HepG2 (cell line): ENCODE measurements around the gene IP6K1. TPM values are rescaled to one million over a fixed set of nuclear protein-coding genes. Genes with fewer than 3 reads are reported as not detected.
A peak's percentile ranks its signal among the peaks of the same experiment; 100 is the strongest.

Experiments
- ARNT2 ChIP-seq: sonication (generic); formaldehyde crosslinking; IDR thresholded peaks from 2 replicates; pipeline ENCODE4 v1.8.0; 2022; ENCODE audit warnings: mild to moderate bottlenecking, low read depth, missing genetic modification reagents, moderate library complexity
- E2F1 ChIP-seq: sonication (generic); formaldehyde crosslinking; IDR thresholded peaks from 2 replicates; pipeline ENCODE4 v1.5.0; 2020; ENCODE audit warnings: missing genetic modification reagents
- FOXC1 ChIP-seq: sonication (generic); formaldehyde crosslinking; IDR thresholded peaks from 2 replicates; pipeline ENCODE4 v1.8.0; 2022; ENCODE audit warnings: mild to moderate bottlenecking, missing genetic modification reagents, borderline replicate concordance
- HMG20B ChIP-seq: conservative IDR thresholded peaks from 2 replicates; pipeline ENCODE4 v1.6.1; 2016; ENCODE audit warnings: missing genetic modification reagents, missing compliant biosample characterization
- HOXA9 ChIP-seq: sonication (generic); formaldehyde crosslinking; IDR thresholded peaks from 2 replicates; pipeline ENCODE4 v1.8.1; 2022; ENCODE audit warnings: missing genetic modification reagents, mild to moderate bottlenecking, moderate library complexity, borderline replicate concordance
- IRF9 ChIP-seq: sonication (generic); formaldehyde crosslinking; IDR thresholded peaks from 2 replicates; pipeline ENCODE4 v1.8.0; 2022; ENCODE audit warnings: missing genetic modification reagents, mild to moderate bottlenecking, borderline replicate concordance
- LBX2 ChIP-seq: sonication (generic); formaldehyde crosslinking; IDR thresholded peaks from 2 replicates; pipeline ENCODE4 v1.5.0; 2020; ENCODE audit warnings: missing genetic modification reagents, mild to moderate bottlenecking, borderline replicate concordance
- MNT ChIP-seq: fragments of 450-650 bp; IDR thresholded peaks from 2 replicates; pipeline ENCODE4 v1.6.1; 2016
- MTF1 ChIP-seq: sonication (generic); formaldehyde crosslinking; IDR thresholded peaks from 2 replicates; pipeline ENCODE4 v1.5.0; 2020; ENCODE audit warnings: missing genetic modification reagents
- MXI1 ChIP-seq: IDR thresholded peaks from 3 replicates; pipeline ENCODE4 v1.6.1; 2012; ENCODE audit warnings: low read depth, low read length, inconsistent platforms, borderline replicate concordance
- NKX3-1 ChIP-seq: sonication (generic); formaldehyde crosslinking; IDR thresholded peaks from 2 replicates; pipeline ENCODE4 v1.5.0; 2020; ENCODE audit warnings: missing genetic modification reagents
- NR1H2 ChIP-seq: sonication (generic); formaldehyde crosslinking; IDR thresholded peaks from 2 replicates; pipeline ENCODE4 v1.8.1; 2022; ENCODE audit warnings: low read depth, missing genetic modification reagents, borderline replicate concordance
- PAF1 ChIP-seq: IDR thresholded peaks from 2 replicates; pipeline ENCODE4 v1.6.1; 2016; ENCODE audit warnings: missing genetic modification reagents, missing compliant biosample characterization
- RAD51 ChIP-seq: fragments of 450-650 bp; IDR thresholded peaks from 2 replicates; pipeline ENCODE4 v1.6.1; 2016; ENCODE audit warnings: borderline replicate concordance
- REPIN1 ChIP-seq: sonication (generic); formaldehyde crosslinking; IDR thresholded peaks from 2 replicates; pipeline ENCODE4 v1.8.0; 2022; ENCODE audit warnings: missing genetic modification reagents, low read depth, mild to moderate bottlenecking, borderline replicate concordance
- TGIF2 ChIP-seq: IDR thresholded peaks from 2 replicates; pipeline ENCODE4 v1.6.1; 2016; ENCODE audit warnings: control low read depth, missing compliant biosample characterization
- ZNF253 ChIP-seq: sonication (generic); formaldehyde crosslinking; IDR thresholded peaks from 2 replicates; pipeline ENCODE4 v1.8.0; 2022; ENCODE audit warnings: mild to moderate bottlenecking, missing genetic modification reagents, borderline replicate concordance
- ZNF367 ChIP-seq: sonication (generic); formaldehyde crosslinking; IDR thresholded peaks from 2 replicates; pipeline ENCODE4 v1.4.0; 2020; ENCODE audit warnings: missing genetic modification reagents, borderline replicate concordance
- ZNF572 ChIP-seq: sonication (generic); formaldehyde crosslinking; IDR thresholded peaks from 2 replicates; pipeline ENCODE4 v1.5.1; 2020; ENCODE audit warnings: mild to moderate bottlenecking, missing genetic modification reagents
- ZNF629 ChIP-seq: sonication (generic); formaldehyde crosslinking; conservative IDR thresholded peaks from 2 replicates; pipeline ENCODE4 v1.5.0; 2020; ENCODE audit warnings: missing genetic modification reagents
- ZNF672 ChIP-seq: sonication (generic); formaldehyde crosslinking; IDR thresholded peaks from 2 replicates; pipeline ENCODE4 v1.8.1; 2022; ENCODE audit warnings: missing genetic modification reagents
- ZNF674 ChIP-seq: sonication (generic); formaldehyde crosslinking; IDR thresholded peaks from 2 replicates; pipeline ENCODE4 v1.5.0; 2020; ENCODE audit warnings: low read depth, mild to moderate bottlenecking, missing genetic modification reagents
- ZXDC ChIP-seq: sonication (generic); formaldehyde crosslinking; IDR thresholded peaks from 2 replicates; pipeline ENCODE4 v1.5.0; 2020; ENCODE audit warnings: mild to moderate bottlenecking, missing genetic modification reagents
- ZZZ3 ChIP-seq: sonication (generic); formaldehyde crosslinking; IDR thresholded peaks from 2 replicates; pipeline ENCODE4 v1.4.0; 2020; ENCODE audit warnings: missing genetic modification reagents, mild to moderate bottlenecking, borderline replicate concordance
- polyA plus RNA-seq, 8 experiments: library from polyadenylated mRNA; depleted of rRNA in 3 of 8; stranded (reverse) in 7 of 8; unstranded in 1 of 8; fragments of >200 nt; fragmentation: Illumina TruSeq in 4 of 8; extraction: Trizol in 4 of 8; gene quantifications; 2 replicates each; pipeline versions ENCODE4 v1.2.1 to v1.2.3, GENCODE V29; 2011 to 2016; ENCODE audit warnings: low read depth in 4 of 8, missing spikeins in 1 of 8, mixed read lengths in 1 of 8; ENCODE audit not compliant: insufficient read depth in 1 of 8
- total RNA-seq, 5 experiments: library from RNA; depleted of rRNA; stranded (reverse); fragments of >200 nt; fragmentation: Illumina TruSeq; extraction: Trizol; gene quantifications; 2 replicates each; pipeline ENCODE4 v1.2.3, GENCODE V29; 2016; ENCODE audit warnings: low read depth in 1 of 5

Gene IP6K1
- total and polyA plus RNA-seq, 2 of the 13 experiments (the other 11 are each of a cell fraction or from before 2014, with no cell fraction given) = 17.7 to 29.7 TPM

- TF ChIP-seq ZNF253 (CRISPR knock-in tag) = no peak
- no peak for TF ChIP-seq MTF1 (CRISPR knock-in tag)
- TF ChIP-seq ZNF629 (CRISPR knock-in tag) = no peak
- TF ChIP-seq ZNF672 (CRISPR knock-in tag) = no peak
- no peak for TF ChIP-seq NKX3-1 (CRISPR knock-in tag)
- no peak for TF ChIP-seq HMG20B (CRISPR knock-in tag)
- TF ChIP-seq PAF1 = 0 out of 2 replicates have a peak, but pooled peaks have one; percentile 29
- 0 out of 2 replicates have a peak, but pooled peaks have one; percentile 41 for TF ChIP-seq NR1H2
- TF ChIP-seq REPIN1 (CRISPR knock-in tag) = peak; percentile 14; the same call in 1 of the 2 replicates
- peak; percentile 36; the same call in 1 of the 2 replicates for TF ChIP-seq FOXC1 (CRISPR knock-in tag)
- 0 out of 2 replicates have a peak, but pooled peaks have one; percentile 51 for TF ChIP-seq HOXA9 (CRISPR knock-in tag)
- TF ChIP-seq ZXDC (CRISPR knock-in tag) = peak; percentile 66; the same call in 1 of the 2 replicates
- TF ChIP-seq ZNF572 = 0 out of 2 replicates have a peak, but pooled peaks have one; percentile 60
- TF ChIP-seq LBX2 (CRISPR knock-in tag) = no peak
- no peak; the same call in 1 of the 2 replicates for TF ChIP-seq ARNT2
- no peak for TF ChIP-seq ZNF367
- 0 out of 2 replicates have a peak, but pooled peaks have one; percentile 7 for TF ChIP-seq ZNF674 (CRISPR knock-in tag)
- TF ChIP-seq ZZZ3 (CRISPR knock-in tag) = no peak
- no peak for TF ChIP-seq E2F1 (CRISPR knock-in tag)
- peak; percentile 47 for TF ChIP-seq TGIF2 (CRISPR knock-in tag)
- 0 out of 2 replicates have a peak, but pooled peaks have one; percentile 1 for TF ChIP-seq IRF9 (CRISPR knock-in tag)
- TF ChIP-seq MXI1 = 0 out of 3 replicates have a peak, but pooled peaks have one; percentile 26
- peak; percentile 75; the same call in 1 of the 2 replicates for TF ChIP-seq RAD51
- TF ChIP-seq MNT = 0 out of 2 replicates have a peak, but pooled peaks have one; percentile 7
Observed at GRCh38 chr3:49723296-49723627, 63.1 kb downstream of the IP6K1 start (continued).
